ENCODE measurements around the gene NELL1.

GRCh38 chr11:21415606-21416005 lies 746.2 kb downstream of the NELL1 start:
- no peak for TF ChIP-seq CTCF (IDR thresholded peaks at IDR 0.05)
- no peak for TF ChIP-seq POLR2AphosphoS5 (IDR thresholded peaks at IDR 0.05)
